SKM-1 treated with dmso at 0.1 percent for 144 hours (cell line): ENCODE measurements around the gene TPRA1.
"Not testable (repeated sequence)": the region's sequence is repeated elsewhere in the genome, so short reads cannot be mapped to it uniquely, and the experiment has no call there.

Source experiments
- DNase-seq: peaks from one replicate; lab custom pipeline; 2025; ENCODE audit not compliant: unreplicated experiment; lab: John Stamatoyannopoulos, UW

The TPRA1 gene

GRCh38 chr3:127616836-127617605, 26.5 kb upstream of the TPRA1 start:
- DNase-seq: no peak

DNA sequence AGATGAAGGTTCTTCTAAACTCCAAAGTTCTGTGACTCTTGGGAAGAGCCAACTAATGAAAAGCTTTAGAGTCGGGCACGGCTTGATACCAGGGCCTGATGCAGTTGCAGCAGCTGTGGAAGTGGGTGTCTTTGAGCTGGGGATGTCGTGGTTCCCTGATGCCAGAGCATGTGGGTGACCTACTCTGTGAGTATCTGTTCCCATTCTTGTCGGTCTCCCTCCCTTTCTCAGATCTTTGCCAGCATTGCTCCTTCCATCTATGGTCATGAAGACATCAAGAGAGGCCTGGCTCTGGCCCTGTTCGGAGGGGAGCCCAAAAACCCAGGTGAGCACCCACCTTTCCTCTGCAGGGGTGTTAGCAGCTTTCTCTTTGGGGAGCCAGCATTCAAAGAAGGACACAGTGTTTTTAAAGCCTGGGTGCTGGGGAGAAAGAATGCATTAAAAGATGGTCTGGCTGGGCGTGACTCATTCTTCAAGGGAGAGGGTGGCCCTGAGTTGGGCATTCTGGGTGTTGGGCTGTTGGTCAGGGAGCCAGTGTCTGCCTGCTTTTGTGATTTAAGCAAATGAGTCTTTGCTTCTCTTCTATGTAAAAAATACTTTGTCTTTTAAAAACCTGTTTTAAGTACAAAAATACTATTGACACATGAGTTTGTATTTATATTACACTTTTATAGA, 25.2 kb upstream of the TPRA1 start:
- no peak for DNase-seq

DNA sequence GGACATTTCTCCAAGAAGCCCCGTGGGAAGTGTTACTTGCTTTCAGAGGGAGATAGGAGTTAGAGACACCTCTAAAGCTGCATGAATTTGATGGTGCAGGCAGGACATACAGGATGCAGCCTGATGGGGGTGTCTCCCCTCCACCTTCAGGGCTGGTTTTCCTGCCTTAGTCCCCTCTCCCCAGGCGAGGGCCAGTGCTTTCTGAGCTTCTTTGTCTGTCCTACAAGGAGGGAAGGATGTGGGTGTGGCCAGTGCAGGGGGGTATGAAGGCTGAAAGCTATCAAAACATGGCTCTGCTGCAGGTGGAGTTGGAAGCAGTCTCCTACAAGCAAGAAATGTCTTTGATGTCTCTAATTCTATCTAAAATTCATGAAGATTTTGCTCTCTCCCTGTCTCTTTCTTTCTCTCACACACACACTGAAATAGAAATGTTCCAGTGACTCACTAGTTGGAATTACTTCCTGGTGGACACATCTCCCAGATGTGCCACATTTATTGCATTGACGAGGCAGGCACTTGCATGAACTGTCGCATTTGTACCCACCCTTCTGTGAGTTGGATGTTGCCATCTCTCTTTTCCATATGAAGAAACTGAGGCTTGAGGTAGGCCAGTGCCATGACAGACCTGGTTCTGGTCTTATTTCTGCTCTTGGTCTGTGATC, 24.5 kb upstream of the TPRA1 start:
- DNase-seq: no peak

DNA sequence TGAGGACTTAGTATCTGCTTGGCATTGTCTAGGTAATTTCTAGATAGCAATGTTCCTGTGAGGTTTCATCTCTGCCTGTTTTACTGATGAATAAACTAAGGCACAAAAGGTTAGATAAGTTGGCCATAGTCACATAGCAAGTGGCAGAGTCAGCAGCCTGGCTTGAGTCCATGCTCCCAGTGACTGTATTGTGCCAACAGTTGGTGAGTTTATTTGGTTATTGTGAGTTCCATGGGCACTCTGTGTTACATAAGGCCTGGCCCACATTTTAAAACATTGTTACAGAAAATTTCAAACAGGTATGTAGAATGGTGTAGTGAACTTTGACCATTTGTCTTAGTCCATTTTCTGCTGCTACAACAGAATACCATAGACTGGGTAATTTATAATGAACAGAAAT, 22.9 kb upstream of the TPRA1 start:
- DNase-seq: no peak

DNA sequence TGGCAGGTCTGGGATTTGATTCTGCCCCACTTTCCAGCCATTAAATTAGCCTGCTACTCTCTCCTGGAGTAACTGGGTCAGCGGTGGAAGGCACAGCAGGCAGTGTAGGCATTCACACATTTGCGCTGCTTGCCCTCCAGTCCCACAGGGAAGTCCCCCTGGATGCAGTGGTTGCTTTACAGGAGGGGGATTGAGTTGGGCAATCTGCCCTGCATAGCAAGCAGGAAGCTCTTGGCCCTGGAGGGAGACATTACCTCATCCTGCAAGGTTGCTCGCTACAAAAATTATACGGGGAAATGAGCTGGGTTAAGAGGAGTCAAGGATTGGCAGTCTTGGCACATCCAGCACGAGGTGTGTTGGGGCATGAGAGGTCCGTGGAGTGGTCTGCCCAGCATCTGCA, 22.4 kb upstream of the TPRA1 start:
- DNase-seq: no peak

GRCh38 chr3:127611251-127611650, 20.7 kb upstream of the TPRA1 start:
- no peak for DNase-seq

GRCh38 chr3:127610105-127610504, 19.6 kb upstream of the TPRA1 start:
- DNase-seq: no peak

DNA sequence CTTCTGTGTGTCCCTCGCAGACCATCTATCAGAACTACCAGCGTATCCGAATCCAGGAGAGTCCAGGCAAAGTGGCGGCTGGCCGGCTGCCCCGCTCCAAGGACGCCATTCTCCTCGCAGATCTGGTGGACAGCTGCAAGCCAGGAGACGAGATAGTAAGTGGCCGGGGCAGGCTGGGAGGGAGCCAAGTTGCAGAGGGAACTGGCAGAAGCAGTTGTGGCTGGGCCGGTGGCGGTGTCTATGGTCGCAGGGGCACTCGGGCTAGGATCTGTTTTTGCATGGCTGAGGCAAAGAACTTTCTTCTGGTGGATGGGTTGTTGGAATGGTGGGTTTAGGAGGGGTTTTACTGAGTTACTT, 17.8 kb upstream of the TPRA1 start:
- DNase-seq: no peak

DNA sequence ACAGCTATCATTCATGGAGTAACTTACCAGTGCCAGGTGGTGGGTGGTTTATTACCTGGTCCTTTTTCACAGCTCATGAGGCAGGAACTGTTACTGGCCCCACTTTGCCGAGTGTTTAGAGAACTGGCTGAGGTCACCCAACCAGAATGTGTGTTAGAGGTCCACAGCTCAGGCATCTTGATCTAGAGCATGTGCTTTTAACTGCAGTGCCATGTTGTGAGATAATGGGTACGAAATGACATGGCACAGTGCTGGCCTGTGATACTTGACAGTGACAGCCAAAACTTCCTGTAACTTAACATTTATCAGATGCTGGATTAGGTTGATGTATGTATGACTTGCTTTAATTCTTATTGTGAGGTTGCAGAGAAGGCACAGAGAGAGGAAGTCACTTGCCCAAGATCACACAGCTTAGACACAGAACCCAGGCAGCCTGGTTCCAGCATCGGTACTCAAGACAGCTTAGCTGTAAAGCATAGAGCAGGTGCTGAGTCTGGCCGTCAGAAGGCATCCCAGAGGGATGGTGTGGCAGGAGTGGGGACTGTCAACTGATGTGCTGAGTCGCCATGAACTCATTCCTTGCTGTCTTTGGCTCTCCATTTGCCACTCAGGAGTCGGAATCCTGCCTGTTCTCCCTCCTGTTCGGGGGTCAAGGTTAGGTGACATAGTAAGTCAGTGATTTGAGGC, 17.3 kb upstream of the TPRA1 start:
- DNase-seq: no peak

GRCh38 chr3:127606981-127607595, 16.6 kb upstream of the TPRA1 start:
- no peak for DNase-seq

GRCh38 chr3:127606086-127606805, 15.7 kb upstream of the TPRA1 start:
- DNase-seq: no peak

- DNase-seq: not testable (repeated sequence)
Measured at GRCh38 chr3:127605547-127605946, 15.0 kb upstream of the TPRA1 start.

DNA sequence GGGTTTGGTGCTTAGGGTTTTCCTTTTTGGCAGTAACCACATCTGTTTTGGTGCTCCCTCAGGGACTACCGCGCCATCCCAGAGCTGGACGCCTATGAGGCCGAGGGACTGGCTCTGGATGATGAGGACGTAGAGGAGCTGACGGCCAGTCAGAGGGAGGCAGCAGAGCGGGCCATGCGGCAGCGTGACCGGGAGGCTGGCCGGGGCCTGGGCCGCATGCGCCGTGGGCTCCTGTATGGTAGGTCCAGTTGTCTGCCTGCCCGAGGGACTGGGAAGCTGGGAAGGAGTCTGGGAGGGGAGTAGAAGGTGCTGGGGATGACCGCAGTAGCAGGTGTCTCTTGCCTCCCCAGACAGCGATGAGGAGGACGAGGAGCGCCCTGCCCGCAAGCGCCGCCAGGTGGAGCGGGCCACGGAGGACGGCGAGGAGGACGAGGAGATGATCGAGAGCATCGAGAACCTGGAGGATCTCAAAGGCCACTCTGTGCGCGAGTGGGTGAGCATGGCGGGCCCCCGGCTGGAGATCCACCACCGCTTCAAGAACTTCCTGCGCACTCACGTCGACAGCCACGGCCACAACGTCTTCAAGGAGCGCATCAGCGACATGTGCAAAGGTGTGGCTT, 14.1 kb upstream of the TPRA1 start:
- DNase-seq: no peak

DNA sequence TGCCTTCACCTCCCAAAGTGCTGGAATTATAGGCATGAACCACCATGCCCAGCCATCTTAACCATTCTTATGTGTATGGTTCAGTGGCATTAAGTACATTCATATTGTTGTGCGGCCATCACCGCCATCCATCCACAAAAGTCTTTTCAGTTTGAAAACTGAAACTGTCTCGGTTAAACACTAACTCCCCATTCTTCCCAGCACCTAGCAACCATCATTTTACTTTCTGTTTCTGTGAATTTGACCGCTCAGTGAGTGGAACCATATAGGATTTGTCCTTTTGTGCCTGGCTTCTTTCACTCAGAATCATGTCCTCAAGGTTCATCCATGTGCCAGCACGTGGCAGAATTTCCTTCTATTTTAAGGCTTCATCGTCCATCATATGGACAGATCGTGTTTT, 13.5 kb upstream of the TPRA1 start:
- DNase-seq: no peak

DNA sequence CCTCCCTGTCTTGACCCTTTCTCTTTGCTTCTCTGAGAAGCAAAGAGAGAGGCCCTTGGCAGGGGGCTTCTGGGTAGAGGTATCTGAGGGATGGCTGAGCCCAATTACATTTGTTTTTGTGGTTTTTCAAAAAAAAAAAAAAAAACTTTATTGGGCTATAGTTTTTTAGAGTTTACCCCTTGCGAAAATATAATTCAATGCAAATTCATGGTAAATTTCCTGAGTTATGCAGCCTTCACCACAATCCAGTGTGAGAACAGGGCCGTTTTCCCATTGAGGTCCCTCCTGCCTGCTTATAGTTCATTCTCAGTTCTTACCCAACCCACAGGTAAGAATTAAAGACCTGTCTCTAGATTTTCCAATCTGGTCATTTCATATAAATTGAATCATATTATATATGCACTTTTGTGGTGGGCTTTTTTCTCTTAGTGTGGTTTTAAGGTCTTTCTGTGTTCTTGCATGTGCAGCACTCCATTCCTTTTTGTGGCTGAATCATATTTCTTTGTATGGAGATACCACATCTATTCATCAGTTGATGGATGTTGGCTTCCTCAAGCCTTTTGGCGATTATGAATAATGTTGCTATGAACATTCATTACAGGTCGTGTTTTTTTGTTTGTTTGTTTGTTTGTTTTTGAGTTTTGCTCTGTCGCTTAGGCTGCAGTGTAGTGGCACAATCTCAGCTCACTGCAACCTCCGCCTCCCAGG, 10.4 kb upstream of the TPRA1 start:
- DNase-seq: no peak

DNA sequence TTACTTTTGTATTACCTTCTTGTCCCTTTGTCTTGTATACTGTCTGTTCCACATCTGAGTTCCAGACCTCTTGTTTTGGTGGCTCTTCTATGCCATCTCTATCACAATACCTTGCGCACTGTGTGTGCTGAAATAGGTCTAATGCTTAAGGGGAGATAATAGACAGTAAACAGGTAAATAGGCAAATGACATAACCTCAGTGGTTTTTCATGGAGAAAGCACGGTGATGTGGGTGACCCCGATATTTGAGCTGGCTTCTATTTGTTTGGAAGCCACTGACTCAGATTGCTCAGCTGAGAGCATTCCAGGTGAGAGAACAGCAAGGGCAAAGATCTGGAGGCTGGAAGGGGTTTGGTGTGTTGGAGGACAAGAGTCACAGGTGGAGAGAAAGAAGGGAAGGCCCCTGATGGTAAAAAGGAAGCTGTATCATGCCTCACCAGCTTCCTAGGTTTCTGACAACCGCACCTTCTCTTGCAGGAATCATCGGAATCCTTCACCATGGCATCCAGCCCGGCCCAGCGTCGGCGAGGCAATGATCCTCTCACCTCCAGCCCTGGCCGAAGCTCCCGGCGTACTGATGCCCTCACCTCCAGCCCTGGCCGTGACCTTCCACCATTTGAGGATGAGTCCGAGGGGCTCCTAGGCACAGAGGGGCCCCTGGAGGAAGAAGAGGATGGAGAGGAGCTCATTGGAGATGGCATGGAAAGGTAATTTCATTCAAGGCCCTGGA, 8.5 kb upstream of the TPRA1 start:
- no peak for DNase-seq

DNA sequence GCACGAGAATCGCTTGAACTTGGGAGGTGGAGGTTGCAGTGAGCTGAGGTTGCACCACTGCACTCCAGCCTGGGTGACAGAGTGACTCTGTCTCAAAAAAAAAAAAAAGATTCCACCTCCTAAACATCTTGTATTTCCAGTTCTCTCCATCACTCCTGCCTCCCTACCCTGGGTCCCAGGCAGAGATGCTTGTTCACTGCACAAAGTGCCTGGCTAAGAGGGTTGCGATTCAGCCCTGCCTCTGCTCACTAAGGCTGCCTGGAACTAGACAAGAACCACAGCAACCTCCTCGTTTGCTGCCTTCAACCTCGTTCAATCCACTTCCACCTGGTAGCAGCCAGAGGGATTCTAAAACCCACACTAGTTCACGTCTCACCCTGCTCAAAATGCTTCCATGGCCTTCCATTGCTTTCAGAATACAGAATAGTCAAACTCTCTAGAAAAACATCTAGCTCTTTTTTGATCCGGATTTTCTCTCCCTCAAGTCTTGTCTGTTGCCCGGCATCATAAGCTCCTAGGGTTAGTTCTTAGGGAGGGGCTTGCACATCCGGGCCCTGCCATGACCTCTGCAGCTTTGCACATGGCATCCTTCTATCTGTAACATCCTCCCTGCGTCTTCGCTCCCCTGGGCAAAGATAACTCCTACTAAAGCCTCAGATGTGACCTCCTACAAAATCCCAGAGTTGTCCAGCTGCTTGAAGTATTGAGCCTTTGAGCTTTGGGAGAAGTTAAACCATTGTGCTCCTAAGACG, 6.7 kb upstream of the TPRA1 start:
- DNase-seq: no peak

- DNase-seq: no peak
Measured at GRCh38 chr3:127595303-127595702, 4.8 kb upstream of the TPRA1 start.
